ENCODE data around the gene USP4. TPM values are rescaled to one million over a fixed set of nuclear protein-coding genes. Genes with fewer than 3 reads are reported as not detected.

The USP4 gene, protein sequence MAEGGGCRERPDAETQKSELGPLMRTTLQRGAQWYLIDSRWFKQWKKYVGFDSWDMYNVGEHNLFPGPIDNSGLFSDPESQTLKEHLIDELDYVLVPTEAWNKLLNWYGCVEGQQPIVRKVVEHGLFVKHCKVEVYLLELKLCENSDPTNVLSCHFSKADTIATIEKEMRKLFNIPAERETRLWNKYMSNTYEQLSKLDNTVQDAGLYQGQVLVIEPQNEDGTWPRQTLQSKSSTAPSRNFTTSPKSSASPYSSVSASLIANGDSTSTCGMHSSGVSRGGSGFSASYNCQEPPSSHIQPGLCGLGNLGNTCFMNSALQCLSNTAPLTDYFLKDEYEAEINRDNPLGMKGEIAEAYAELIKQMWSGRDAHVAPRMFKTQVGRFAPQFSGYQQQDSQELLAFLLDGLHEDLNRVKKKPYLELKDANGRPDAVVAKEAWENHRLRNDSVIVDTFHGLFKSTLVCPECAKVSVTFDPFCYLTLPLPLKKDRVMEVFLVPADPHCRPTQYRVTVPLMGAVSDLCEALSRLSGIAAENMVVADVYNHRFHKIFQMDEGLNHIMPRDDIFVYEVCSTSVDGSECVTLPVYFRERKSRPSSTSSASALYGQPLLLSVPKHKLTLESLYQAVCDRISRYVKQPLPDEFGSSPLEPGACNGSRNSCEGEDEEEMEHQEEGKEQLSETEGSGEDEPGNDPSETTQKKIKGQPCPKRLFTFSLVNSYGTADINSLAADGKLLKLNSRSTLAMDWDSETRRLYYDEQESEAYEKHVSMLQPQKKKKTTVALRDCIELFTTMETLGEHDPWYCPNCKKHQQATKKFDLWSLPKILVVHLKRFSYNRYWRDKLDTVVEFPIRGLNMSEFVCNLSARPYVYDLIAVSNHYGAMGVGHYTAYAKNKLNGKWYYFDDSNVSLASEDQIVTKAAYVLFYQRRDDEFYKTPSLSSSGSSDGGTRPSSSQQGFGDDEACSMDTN
- 45.2 TPM for total RNA-seq

DNA sequence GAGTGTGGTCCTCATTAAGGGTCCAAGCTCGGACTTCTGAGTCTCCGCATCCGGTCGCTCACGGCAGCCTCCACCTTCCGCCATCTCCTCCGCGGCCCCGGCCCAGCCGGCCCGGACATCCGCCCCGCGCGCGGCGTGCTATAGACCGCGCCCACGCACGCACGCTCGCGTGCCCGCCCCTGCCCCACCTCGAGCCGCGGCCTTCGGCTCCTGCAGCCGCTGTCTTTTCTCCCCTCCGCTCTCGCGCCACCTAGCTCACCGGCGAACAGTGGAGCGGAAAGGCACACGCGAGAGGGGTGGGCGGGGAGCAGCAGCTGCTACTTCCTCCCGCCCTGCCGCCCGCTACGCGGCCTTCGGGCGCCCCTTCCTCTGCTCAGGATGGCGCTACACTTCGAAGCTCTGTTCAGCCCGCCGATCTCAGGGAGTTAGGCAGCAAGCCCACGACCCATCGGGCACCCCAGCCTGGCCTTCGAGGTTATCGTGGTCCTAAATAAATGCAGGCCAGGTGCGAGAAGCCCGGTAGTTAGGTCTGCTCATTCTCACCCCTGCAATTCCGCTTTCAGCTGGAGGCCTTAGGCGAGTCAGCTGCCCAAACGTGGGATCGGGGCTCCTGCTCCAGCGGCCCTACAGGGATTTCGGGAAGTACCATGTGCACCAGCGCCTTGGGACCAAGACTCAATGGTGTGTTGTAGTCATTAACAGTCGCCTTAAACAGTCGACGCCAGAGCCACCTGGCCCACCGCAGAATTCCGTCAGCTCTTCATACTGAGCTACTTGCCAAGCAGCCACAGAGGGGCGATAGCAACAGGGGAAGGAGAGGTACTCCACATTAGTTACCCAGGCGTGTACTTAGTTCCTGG lies at the start of gene USP4:
USP4 (minus strand) TSS at position 113 of the 860 bp plus-strand sequence; CDS start at position 84, 29 bp downstream.
- peak; percentile 51 to 88 for TF ChIP-seq POLR2AphosphoS5 (IDR thresholded peaks at IDR 0.05; ENCODE audit: insufficient read depth in 1 of 2, low read depth in 1 of 2)
- peak in 2 of 3 experiments; percentile 20 to 67 for TF ChIP-seq CTCF (IDR thresholded peaks at IDR 0.05)
- TF ChIP-seq POLR2A (IDR thresholded peaks at IDR 0.05): peak in 1 of 2 donors; percentile 51
- peak in 1 of 2 donors; percentile 91 for DNase-seq (ENCODE audit: extremely low spot score in 2 of 2)
- intact Hi-C loops (cut with DNase I): loop anchor here (5.0 kb wide), 1 partner anchor 168 kb away; the partner anchor contains the start of gene KLHDC8B
- Histone ChIP-seq H3K27me3 (no peaks in the 10 kb centered on the region), H3K9me3 (no peaks in the 10 kb centered on the region), H3K4me3 (peak within 1 kb of the TSS; percentile 61 to 91), H3K4me1 (peaks cover 30% of the 10 kb centered on the region), H3K36me3 (peaks cover 0 to 10% of the 10 kb centered on the region in 2 donors), H3K27ac (peak within 1 kb of the TSS; percentile 97)

DNA sequence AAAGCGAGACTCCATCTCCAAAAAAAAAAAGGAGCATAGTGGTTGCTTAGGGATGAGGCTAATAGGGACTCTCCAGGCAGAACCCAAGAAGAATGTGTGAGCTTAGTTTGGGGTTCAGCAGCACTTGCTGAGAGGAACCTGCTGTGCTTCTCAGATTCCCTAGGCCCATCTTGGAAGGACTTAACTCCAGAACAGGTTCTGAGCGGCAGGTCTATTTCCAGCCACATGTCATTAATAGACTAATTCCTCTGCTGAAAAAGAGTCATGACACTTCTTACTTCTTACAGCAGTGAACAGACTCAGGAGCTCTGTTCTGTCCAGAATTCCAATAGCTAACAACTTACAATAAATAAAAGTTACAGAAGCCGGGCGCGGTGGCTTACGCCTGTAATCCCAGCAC lies 49.4 kb upstream of the USP4 start:
- no peak for TF ChIP-seq POLR2A (IDR thresholded peaks at IDR 0.05)
- TF ChIP-seq POLR2AphosphoS5 (IDR thresholded peaks at IDR 0.05; ENCODE audit: insufficient read depth in 1 of 2, low read depth in 1 of 2): no peak
- no peak for TF ChIP-seq CTCF (IDR thresholded peaks at IDR 0.05)
- Histone ChIP-seq H3K27ac (no peak overlapping the region), H3K4me1 (peaks cover 74% of the 10 kb centered on the region), H3K27me3 (no peaks in the 10 kb centered on the region), H3K36me3 (no peaks in the 10 kb centered on the region), H3K9me3 (no peaks in the 10 kb centered on the region), H3K4me3 (no peak overlapping the region)
- intact Hi-C loops (cut with DNase I): no loop called here
- DNase-seq (ENCODE audit: extremely low spot score in 2 of 2): no peak

DNA sequence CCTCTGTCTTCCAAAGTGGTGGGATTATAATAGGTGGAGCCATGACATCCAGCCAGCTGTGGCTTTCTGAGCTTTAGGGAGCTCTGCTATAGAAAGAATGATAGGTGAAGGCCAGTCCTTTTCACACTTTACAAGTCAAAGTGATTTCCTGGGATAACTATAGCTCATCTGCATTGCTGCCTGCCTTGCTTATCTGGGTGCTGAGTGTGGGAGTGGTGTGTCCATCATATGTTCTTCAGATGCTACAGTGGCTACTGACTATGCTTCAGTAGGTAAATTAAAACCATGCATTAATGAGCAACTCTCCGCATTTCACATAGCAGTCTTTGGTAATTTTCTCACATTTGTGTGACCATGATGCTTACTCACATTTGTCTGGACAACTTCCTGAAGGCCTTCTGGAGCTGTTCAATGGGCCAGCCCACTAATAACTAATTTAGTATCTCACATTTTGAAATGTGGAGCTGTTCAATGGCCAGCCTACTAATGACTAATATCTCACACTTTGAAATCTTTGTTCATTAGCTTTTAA lies 48.5 kb upstream of the USP4 start:
- H3K4me3 ChIP-seq: no peak overlapping the region
- H3K9me3 ChIP-seq: no peaks in the 10 kb centered on the region
- intact Hi-C loops (cut with DNase I): no loop called here
- no peak for DNase-seq (ENCODE audit: extremely low spot score in 2 of 2)
- no peak overlapping the region for H3K27ac ChIP-seq
- no peak for TF ChIP-seq CTCF (IDR thresholded peaks at IDR 0.05)
- TF ChIP-seq POLR2AphosphoS5 (IDR thresholded peaks at IDR 0.05; ENCODE audit: insufficient read depth in 1 of 2, low read depth in 1 of 2): no peak
- TF ChIP-seq POLR2A (IDR thresholded peaks at IDR 0.05): no peak
- no peaks in the 10 kb centered on the region for H3K36me3 ChIP-seq
- H3K4me1 ChIP-seq: peaks cover 78% of the 10 kb centered on the region
- no peaks in the 10 kb centered on the region for H3K27me3 ChIP-seq

- Histone ChIP-seq H3K27me3 (no peaks in the 10 kb centered on the region), H3K4me3 (no peak overlapping the region), H3K36me3 (no peaks in the 10 kb centered on the region), H3K4me1 (peaks cover 84% of the 10 kb centered on the region), H3K9me3 (no peaks in the 10 kb centered on the region), H3K27ac (no peak overlapping the region)
- no peak for DNase-seq (ENCODE audit: extremely low spot score in 2 of 2)
- no peak for TF ChIP-seq POLR2A (IDR thresholded peaks at IDR 0.05)
- no peak for TF ChIP-seq CTCF (IDR thresholded peaks at IDR 0.05)
- no peak for TF ChIP-seq POLR2AphosphoS5 (IDR thresholded peaks at IDR 0.05; ENCODE audit: insufficient read depth in 1 of 2, low read depth in 1 of 2)
- intact Hi-C loops (cut with DNase I): no loop called here
Observed at GRCh38 chr3:49387721-49388120, 47.9 kb upstream of the USP4 start.

Measured in vagina (tissue), 2 donors.